Measurements from ENCODE around the gene ARHGEF33. TPM values are rescaled to one million over a fixed set of nuclear protein-coding genes. Genes with fewer than 3 reads are reported as not detected.

ARHGEF33 gene
- polyA plus RNA-seq, 3 donors from 2014 or later: not detected

- peaks cover 0 to 2% (median 2%) of the 10 kb centered on the region in 3 donors for H3K27me3 Mint-ChIP-seq (ENCODE audit: low read depth in 3 of 3)
- peaks cover 15 to 19% (median 16%) of the 10 kb centered on the region in 3 donors for H3K36me3 Mint-ChIP-seq
- H3K4me3 Mint-ChIP-seq: no peak overlapping the region
- no peak overlapping the region for H3K27ac Mint-ChIP-seq
- no peaks in the 10 kb centered on the region for H3K9me3 Mint-ChIP-seq
- no peak for DNase-seq
- no peaks in the 10 kb centered on the region for H3K4me1 Mint-ChIP-seq
Measured at GRCh38 chr2:38981003-38981669, 91.5 kb downstream of the ARHGEF33 start.

GRCh38 chr2:38981670-38982357, 92.1 kb downstream of the ARHGEF33 start:
- no peaks in the 10 kb centered on the region for H3K9me3 Mint-ChIP-seq
- H3K36me3 Mint-ChIP-seq: peaks cover 16 to 19% (median 16%) of the 10 kb centered on the region in 3 donors
- H3K4me1 Mint-ChIP-seq: no peaks in the 10 kb centered on the region
- H3K27ac Mint-ChIP-seq: no peak overlapping the region
- DNase-seq: no peak
- H3K27me3 Mint-ChIP-seq (ENCODE audit: low read depth in 3 of 3): peaks cover 0 to 2% (median 2%) of the 10 kb centered on the region in 3 donors
- no peak overlapping the region for H3K4me3 Mint-ChIP-seq

GRCh38 chr2:38982498-38982897, 92.8 kb downstream of the ARHGEF33 start:
- no peaks in the 10 kb centered on the region for H3K4me1 Mint-ChIP-seq
- H3K27ac Mint-ChIP-seq: peak overlapping the region in 1 of 6 donors; percentile 6

GRCh38 chr2:38988716-38989115, 99.0 kb downstream of the ARHGEF33 start:
- peaks cover 17 to 40% (median 29%) of the 10 kb centered on the region in 3 donors for H3K36me3 Mint-ChIP-seq
- H3K4me1 Mint-ChIP-seq: peaks cover 0 to 5% of the 10 kb centered on the region in 2 donors
- no peak overlapping the region for H3K4me3 Mint-ChIP-seq
- no peak overlapping the region for H3K27ac Mint-ChIP-seq
- H3K9me3 Mint-ChIP-seq: no peaks in the 10 kb centered on the region
- no peak for DNase-seq
- H3K27me3 Mint-ChIP-seq (ENCODE audit: low read depth in 3 of 3): peaks cover 0 to 2% (median 0%) of the 10 kb centered on the region in 3 donors

More at GRCh38 chr2:38982498-38982897, 92.8 kb downstream of the ARHGEF33 start:
- H3K27me3 Mint-ChIP-seq (ENCODE audit: low read depth in 3 of 3): peaks cover 0 to 2% (median 2%) of the 10 kb centered on the region in 3 donors
- no peak overlapping the region for H3K4me3 Mint-ChIP-seq
- H3K9me3 Mint-ChIP-seq: no peaks in the 10 kb centered on the region
- peaks cover 16 to 20% (median 19%) of the 10 kb centered on the region in 3 donors for H3K36me3 Mint-ChIP-seq
- no peak for DNase-seq

GRCh38 chr2:38991899-38992298, 102.2 kb downstream of the ARHGEF33 start:
- peak overlapping the region in 1 of 6 donors; percentile 67 for H3K27ac Mint-ChIP-seq

GRCh38 chr2:38997781-38998180, 108.1 kb downstream of the ARHGEF33 start:
- peaks cover 11 to 40% (median 27%) of the 10 kb centered on the region in 3 donors for H3K36me3 Mint-ChIP-seq
- peaks cover 0 to 2% (median 0%) of the 10 kb centered on the region in 3 donors for H3K27me3 Mint-ChIP-seq (ENCODE audit: low read depth in 3 of 3)

More at GRCh38 chr2:38991899-38992298, 102.2 kb downstream of the ARHGEF33 start:
- no peaks in the 10 kb centered on the region for H3K9me3 Mint-ChIP-seq
- peaks cover 8 to 31% (median 24%) of the 10 kb centered on the region in 3 donors for H3K36me3 Mint-ChIP-seq
- H3K27me3 Mint-ChIP-seq (ENCODE audit: low read depth in 3 of 3): no peaks in the 10 kb centered on the region
- no peak for DNase-seq
- H3K4me1 Mint-ChIP-seq: peaks cover 4 to 21% of the 10 kb centered on the region in 2 donors
- H3K4me3 Mint-ChIP-seq: no peak overlapping the region

GRCh38 chr2:39000552-39000951, 110.9 kb downstream of the ARHGEF33 start:
- H3K36me3 Mint-ChIP-seq: peaks cover 9 to 46% (median 24%) of the 10 kb centered on the region in 3 donors
- DNase-seq: no peak
- no peak overlapping the region for H3K4me3 Mint-ChIP-seq
- H3K27ac Mint-ChIP-seq: peak overlapping the region in 1 of 6 donors; percentile 29
- peaks cover 0 to 2% (median 0%) of the 10 kb centered on the region in 3 donors for H3K27me3 Mint-ChIP-seq (ENCODE audit: low read depth in 3 of 3)
- H3K4me1 Mint-ChIP-seq: no peaks in the 10 kb centered on the region
- H3K9me3 Mint-ChIP-seq: no peaks in the 10 kb centered on the region

More at GRCh38 chr2:38997781-38998180, 108.1 kb downstream of the ARHGEF33 start:
- H3K27ac Mint-ChIP-seq: no peak overlapping the region
- no peak overlapping the region for H3K4me3 Mint-ChIP-seq
- DNase-seq: no peak
- no peaks in the 10 kb centered on the region for H3K9me3 Mint-ChIP-seq
- peaks cover 4 to 16% of the 10 kb centered on the region in 2 donors for H3K4me1 Mint-ChIP-seq

GRCh38 chr2:39007875-39008504, 118.3 kb downstream of the ARHGEF33 start:
- DNase-seq: no peak
- Mint-ChIP-seq H3K4me3 (no peak overlapping the region), H3K27ac (peak overlapping the region in 3 of 6 donors; percentile 1 to 48 (median 19)), H3K36me3 (peaks cover 22 to 50% (median 31%) of the 10 kb centered on the region in 3 donors), H3K9me3 (no peaks in the 10 kb centered on the region), H3K4me1 (no peaks in the 10 kb centered on the region), H3K27me3 (ENCODE audit: low read depth in 3 of 3) (peaks cover 0 to 2% (median 0%) of the 10 kb centered on the region in 3 donors)

GRCh38 chr2:39008665-39009064, 119.0 kb downstream of the ARHGEF33 start:
- H3K36me3 Mint-ChIP-seq: peaks cover 22 to 54% (median 37%) of the 10 kb centered on the region in 3 donors
- no peak overlapping the region for H3K4me3 Mint-ChIP-seq

GRCh38 chr2:39013871-39014270, 124.2 kb downstream of the ARHGEF33 start:
- H3K4me1 Mint-ChIP-seq: peaks cover 0 to 9% of the 10 kb centered on the region in 2 donors
- H3K4me3 Mint-ChIP-seq: no peak overlapping the region
- no peak overlapping the region for H3K27ac Mint-ChIP-seq
- no peak for DNase-seq
- H3K27me3 Mint-ChIP-seq (ENCODE audit: low read depth in 3 of 3): peaks cover 0 to 2% (median 0%) of the 10 kb centered on the region in 3 donors
- H3K36me3 Mint-ChIP-seq: peaks cover 9 to 30% (median 26%) of the 10 kb centered on the region in 3 donors
- H3K9me3 Mint-ChIP-seq: no peaks in the 10 kb centered on the region

More at GRCh38 chr2:39008665-39009064, 119.0 kb downstream of the ARHGEF33 start:
- peak overlapping the region in 1 of 6 donors; percentile 55 for H3K27ac Mint-ChIP-seq
- H3K4me1 Mint-ChIP-seq: no peaks in the 10 kb centered on the region
- DNase-seq: no peak
- no peaks in the 10 kb centered on the region for H3K9me3 Mint-ChIP-seq
- H3K27me3 Mint-ChIP-seq (ENCODE audit: low read depth in 3 of 3): peaks cover 0 to 2% (median 0%) of the 10 kb centered on the region in 3 donors

- H3K36me3 Mint-ChIP-seq: peaks cover 0 to 23% (median 17%) of the 10 kb centered on the region in 3 donors
- no peak overlapping the region for H3K27ac Mint-ChIP-seq
- H3K9me3 Mint-ChIP-seq: no peaks in the 10 kb centered on the region
- peaks cover 0 to 9% of the 10 kb centered on the region in 2 donors for H3K4me1 Mint-ChIP-seq
- no peak overlapping the region for H3K4me3 Mint-ChIP-seq
- no peaks in the 10 kb centered on the region for H3K27me3 Mint-ChIP-seq (ENCODE audit: low read depth in 3 of 3)
- DNase-seq: no peak
Measured at GRCh38 chr2:39015424-39015823, 125.7 kb downstream of the ARHGEF33 start.

- Mint-ChIP-seq H3K27ac (no peak overlapping the region), H3K36me3 (peaks cover 2 to 13% (median 7%) of the 10 kb centered on the region in 3 donors), H3K4me3 (no peak overlapping the region), H3K9me3 (no peaks in the 10 kb centered on the region), H3K4me1 (peaks cover 0 to 9% of the 10 kb centered on the region in 2 donors), H3K27me3 (ENCODE audit: low read depth in 3 of 3) (no peaks in the 10 kb centered on the region)
- DNase-seq: no peak
Measured at GRCh38 chr2:39017334-39017733, 127.7 kb downstream of the ARHGEF33 start.

GRCh38 chr2:39018638-39019037, 129.0 kb downstream of the ARHGEF33 start:
- H3K4me1 Mint-ChIP-seq: peaks cover 0 to 9% of the 10 kb centered on the region in 2 donors
- peaks cover 0 to 11% (median 10%) of the 10 kb centered on the region in 3 donors for H3K36me3 Mint-ChIP-seq
- H3K4me3 Mint-ChIP-seq: no peak overlapping the region
- no peaks in the 10 kb centered on the region for H3K9me3 Mint-ChIP-seq
- no peaks in the 10 kb centered on the region for H3K27me3 Mint-ChIP-seq (ENCODE audit: low read depth in 3 of 3)
- no peak for DNase-seq
- H3K27ac Mint-ChIP-seq: no peak overlapping the region
